ENCODE results near the gene SUMF1.

DNA sequence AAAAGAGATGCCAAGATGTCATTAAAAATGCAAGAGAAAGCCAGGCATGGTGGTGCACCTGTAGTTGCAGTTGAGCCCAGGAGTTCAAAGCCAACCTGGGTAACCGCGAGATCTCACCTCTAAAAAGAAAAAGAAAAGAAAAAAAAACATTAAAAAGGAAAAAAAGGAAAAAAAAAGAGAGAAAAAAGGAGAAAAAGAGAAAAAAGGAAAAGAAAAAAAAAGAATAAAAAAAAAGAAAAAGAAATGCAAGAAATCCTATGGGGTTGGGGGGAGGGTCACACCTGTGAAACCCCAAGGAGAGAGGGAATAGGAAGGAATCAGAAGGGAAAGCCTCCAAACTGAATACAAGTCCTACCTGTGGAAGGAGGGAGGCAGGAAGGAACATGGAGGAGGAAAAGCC lies 5.2 kb upstream of the SUMF1 start:
- TF ChIP-seq, protein P1, sequence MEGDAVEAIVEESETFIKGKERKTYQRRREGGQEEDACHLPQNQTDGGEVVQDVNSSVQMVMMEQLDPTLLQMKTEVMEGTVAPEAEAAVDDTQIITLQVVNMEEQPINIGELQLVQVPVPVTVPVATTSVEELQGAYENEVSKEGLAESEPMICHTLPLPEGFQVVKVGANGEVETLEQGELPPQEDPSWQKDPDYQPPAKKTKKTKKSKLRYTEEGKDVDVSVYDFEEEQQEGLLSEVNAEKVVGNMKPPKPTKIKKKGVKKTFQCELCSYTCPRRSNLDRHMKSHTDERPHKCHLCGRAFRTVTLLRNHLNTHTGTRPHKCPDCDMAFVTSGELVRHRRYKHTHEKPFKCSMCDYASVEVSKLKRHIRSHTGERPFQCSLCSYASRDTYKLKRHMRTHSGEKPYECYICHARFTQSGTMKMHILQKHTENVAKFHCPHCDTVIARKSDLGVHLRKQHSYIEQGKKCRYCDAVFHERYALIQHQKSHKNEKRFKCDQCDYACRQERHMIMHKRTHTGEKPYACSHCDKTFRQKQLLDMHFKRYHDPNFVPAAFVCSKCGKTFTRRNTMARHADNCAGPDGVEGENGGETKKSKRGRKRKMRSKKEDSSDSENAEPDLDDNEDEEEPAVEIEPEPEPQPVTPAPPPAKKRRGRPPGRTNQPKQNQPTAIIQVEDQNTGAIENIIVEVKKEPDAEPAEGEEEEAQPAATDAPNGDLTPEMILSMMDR (IDR thresholded peaks at IDR 0.05 in 2 of 3, conservative IDR thresholded peaks at IDR 0.05 in 1 of 3; ENCODE audit: borderline replicate concordance in 1 of 3, insufficient read depth in 1 of 3, low read depth in 2 of 3, low read length in 2 of 3) = no peak
- no peak for TF ChIP-seq EZH2 (IDR thresholded peaks at IDR 0.05)
- no peak for TF ChIP-seq POLR2A (IDR thresholded peaks at IDR 0.05; ENCODE audit: borderline replicate concordance, extremely low read depth, insufficient read depth, insufficient read length)
- TF ChIP-seq CEBPB (IDR thresholded peaks at IDR 0.05; ENCODE audit: low read depth) = no peak
- no peak for TF ChIP-seq TCF7L2 (IDR thresholded peaks at IDR 0.05; ENCODE audit: borderline replicate concordance, extremely low read depth, insufficient read depth, insufficient read length)
- TF ChIP-seq CBX3 (IDR thresholded peaks at IDR 0.05; ENCODE audit: low read depth) = no peak
- no peak for TF ChIP-seq POLR2AphosphoS5 (IDR thresholded peaks at IDR 0.05; ENCODE audit: low read depth, low read length)
- TF ChIP-seq RAD21 (IDR thresholded peaks at IDR 0.05; ENCODE audit: low read depth) = no peak
